ENCODE data around the gene RGS7BP.
A peak's percentile ranks its signal among the peaks of the same experiment; 100 is the strongest.
"Not testable (repeated sequence)": the region's sequence is repeated elsewhere in the genome, so short reads cannot be mapped to it uniquely, and the experiment has no call there.

RGS7BP gene

GRCh38 chr5:64505769-64506566, at the start of gene RGS7BP:
RGS7BP (plus strand) TSS chr5:64506015; CDS start chr5:64506625, 610 bp downstream.
- peak; percentile 13 to 27 for DNase-seq

DNA sequence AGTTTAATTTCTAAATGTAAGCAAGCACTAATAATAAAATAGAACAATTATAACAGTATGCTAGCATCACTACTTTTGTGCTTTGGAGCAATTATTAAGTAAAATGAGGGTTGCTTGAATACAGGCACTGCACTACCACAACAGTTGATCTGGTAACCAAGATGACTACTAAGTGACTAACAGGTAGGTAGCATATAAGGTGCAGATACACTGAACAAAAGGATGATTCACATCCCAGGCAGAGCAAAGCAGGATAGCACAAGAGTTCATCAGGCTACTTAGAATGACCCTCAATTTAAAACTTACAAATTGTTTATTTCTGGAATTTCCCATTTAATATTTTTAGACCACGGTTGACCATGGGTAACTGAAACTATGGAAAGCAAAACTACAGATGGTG, 48.0 kb upstream of the RGS7BP start:
- DNase-seq = no peak

GRCh38 chr5:64458948-64459347, 46.9 kb upstream of the RGS7BP start:
- DNase-seq = no peak

GRCh38 chr5:64462391-64462790, 43.4 kb upstream of the RGS7BP start:
- no peak for DNase-seq

GRCh38 chr5:64486163-64486562, 19.7 kb upstream of the RGS7BP start:
- DNase-seq = no peak

DNA sequence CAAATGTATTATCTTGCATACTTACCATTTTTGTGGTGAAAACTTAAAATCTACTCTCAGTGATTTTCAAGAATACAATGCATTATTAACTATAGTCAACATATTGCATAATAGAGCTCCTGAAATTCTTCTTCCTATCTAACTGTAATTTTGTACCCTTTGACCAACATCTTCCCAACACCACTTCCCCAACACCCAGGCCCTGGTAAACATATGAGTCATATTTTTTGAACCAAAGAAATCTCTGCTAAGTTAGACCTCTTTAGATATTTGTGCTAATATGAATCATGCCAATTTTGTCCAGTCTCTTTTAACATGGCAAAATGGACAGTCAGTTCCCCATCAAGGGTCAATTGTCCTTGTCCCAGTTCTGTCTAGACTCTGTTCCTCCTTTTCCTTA, 18.5 kb upstream of the RGS7BP start:
- no peak for DNase-seq

DNA sequence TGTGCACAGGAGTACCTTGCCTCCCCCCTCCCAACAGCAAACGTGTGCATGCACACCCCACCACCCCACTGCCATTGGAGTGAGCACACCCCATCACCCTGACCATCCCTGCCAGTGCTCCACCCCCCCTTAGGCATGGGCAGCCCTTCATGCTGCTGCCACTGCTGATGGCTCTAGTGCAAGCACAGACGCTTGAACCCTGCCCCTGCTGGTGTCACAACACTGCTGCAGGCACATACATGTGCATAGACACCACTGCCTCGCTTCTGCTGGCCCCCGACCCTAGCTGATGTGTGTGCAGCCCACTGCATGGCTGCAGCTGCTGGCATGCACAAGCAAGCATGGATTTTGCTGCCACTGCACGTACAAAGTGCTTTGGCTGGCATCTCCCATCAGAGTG, 16.0 kb upstream of the RGS7BP start:
- DNase-seq = no peak

- no peak for DNase-seq
These were observed 8.4 kb upstream of the RGS7BP start for GRCh38 chr5:64497386-64497785.

GRCh38 chr5:64502196-64502595, 3.6 kb upstream of the RGS7BP start:
- no peak for DNase-seq

DNA sequence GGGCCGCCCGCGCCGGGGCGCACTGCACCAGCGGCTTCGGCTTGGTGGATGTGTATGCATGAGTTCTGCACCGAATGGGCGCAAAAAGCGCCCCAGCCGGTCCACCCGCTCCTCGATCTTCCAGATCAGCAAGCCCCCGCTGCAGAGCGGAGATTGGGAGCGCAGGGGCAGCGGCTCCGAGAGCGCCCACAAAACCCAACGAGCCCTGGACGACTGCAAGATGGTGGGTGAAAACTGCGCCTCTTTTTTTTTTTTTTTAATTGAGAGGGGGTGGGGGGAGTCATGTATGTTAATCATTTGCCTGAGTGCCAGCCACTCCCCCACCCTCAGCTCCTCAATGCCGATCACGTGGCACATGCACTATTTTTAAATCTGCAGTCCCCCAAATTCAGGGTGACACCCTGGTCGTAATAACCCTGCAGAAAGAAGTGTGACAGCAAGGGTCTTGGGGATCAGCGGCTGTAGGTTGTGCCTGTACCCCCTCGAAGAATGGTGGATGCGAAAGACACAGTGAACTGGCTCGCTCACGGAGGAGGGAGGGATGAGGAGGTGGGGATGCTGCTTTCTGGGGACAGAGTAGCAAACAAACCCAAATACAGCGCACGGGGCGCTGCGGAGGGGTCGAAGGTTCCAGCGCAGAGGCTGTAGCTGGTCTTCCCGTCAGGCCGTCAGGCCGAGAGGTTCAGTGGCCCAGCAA, 900 bp downstream of the RGS7BP start:
- DNase-seq = no peak

- DNase-seq = no peak
These were observed 1.4 kb downstream of the RGS7BP start for GRCh38 chr5:64507264-64507605.

- no peak for DNase-seq
These were observed 4.0 kb downstream of the RGS7BP start for GRCh38 chr5:64509828-64510227.

DNA sequence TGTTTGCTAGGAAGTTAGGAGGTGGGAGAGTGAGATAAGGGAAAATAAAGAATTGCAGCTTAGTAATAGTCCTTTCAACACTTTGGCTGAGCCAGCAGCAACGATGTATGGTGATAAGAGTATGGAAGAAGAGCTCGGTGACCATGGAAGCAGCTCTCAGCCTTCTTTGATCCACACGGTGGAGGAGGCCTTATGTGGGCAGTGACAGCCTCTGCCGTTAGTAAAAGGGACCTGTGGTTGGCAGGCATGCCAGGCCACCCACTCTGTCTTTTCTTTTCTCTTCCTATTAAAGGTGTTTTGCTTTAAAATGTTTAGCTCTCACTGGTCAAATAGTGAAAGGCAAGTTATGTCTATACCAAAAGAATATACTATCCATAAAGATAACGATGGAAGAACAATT, 7.7 kb downstream of the RGS7BP start:
- DNase-seq = no peak

DNA sequence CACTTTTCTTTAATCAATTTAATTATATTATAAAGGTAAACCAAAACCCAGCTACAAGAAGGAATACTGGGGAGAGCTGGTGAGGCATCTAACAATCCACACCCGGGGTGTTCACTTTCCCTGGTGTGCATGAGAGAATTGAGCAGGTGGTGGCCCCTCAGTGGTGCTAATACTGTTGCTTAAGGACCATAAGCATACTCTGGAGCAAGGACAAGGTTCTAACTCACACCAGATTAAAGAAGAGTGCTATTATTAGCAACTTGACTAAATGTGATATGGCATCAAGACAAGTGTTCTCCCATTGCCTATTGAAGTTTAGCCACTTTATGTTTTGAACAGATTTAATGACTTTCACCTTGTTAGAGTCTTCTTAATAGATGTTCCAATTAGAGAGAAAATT, 8.8 kb downstream of the RGS7BP start:
- no peak for DNase-seq

DNA sequence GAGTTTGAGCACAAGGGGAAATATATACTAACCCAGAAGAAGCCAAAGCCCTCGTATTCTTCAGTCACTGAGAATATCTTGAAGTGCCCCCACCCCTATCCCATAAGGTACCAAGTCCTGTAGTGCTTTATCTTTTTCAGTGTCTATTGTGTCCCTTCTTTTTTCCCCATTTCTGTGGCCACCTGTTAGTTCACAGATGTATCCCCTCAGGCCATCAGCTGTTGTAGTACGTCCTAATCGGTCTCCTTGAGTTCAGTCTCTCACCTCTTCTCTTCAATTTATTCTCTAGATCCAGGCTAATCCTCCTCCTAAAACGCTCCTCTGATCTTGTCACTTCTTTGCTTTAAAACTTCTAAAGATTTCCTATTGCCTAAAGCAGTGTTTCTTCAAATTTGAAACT, 10.4 kb downstream of the RGS7BP start:
- no peak for DNase-seq

GRCh38 chr5:64518793-64519192, 13.0 kb downstream of the RGS7BP start:
- DNase-seq = no peak

GRCh38 chr5:64519263-64519662, 13.4 kb downstream of the RGS7BP start:
- no peak for DNase-seq

DNA sequence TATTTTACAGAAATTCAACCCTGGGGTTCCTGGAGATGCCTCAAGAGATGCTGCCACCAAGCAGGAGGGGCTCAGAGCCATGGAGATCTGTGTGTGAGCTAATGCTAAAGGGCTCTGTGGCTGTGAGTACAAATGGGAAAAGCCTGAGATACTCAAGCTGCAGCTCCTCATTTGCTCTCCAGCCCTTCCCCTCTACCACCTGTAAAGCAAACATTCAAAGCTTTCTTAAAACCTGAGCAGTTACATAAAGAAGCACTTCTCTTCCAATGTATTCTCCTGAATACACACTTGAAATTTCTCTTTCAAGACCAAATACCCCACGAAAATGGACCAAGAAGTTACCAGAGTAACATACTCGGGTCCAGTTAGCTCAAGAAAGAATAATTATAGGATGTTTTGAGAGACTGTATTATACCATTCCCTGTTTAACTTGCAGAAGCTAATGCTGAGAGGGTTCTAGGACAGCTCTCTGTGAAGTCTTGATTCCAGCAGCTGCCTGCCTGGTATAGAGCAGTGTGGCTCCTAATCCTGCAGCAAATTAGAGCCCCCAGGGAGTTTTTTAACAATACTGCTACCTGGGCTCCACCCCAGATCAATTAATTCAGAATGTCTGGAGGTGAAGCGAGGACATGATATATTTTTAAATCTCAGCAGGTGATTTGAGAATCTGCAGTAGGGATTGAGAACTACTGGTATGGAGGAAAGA, 21.1 kb downstream of the RGS7BP start:
- no peak for DNase-seq

DNA sequence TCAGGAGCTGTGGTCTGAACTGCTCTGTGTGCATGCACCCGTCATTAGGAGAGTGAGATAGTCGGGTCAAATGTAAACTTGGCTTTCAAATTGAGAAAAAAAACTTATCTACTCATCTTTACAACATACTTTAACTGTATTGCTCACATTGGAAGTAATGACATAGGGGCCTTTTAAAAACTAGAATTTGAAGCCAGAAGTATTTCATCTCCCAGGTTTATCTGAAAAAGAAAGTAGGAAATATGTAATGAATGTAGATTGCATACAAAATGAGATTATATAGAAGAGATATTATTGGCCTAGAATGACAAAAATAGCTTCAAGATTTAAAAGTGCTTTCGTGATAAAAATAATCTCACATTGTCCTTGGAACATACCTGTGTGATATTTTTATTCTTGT, 24.3 kb downstream of the RGS7BP start:
- DNase-seq = no peak

- DNase-seq = no peak
These were observed 26.4 kb downstream of the RGS7BP start for GRCh38 chr5:64532212-64532611.

GRCh38 chr5:64532657-64533056, 26.8 kb downstream of the RGS7BP start:
- DNase-seq = no peak

DNA sequence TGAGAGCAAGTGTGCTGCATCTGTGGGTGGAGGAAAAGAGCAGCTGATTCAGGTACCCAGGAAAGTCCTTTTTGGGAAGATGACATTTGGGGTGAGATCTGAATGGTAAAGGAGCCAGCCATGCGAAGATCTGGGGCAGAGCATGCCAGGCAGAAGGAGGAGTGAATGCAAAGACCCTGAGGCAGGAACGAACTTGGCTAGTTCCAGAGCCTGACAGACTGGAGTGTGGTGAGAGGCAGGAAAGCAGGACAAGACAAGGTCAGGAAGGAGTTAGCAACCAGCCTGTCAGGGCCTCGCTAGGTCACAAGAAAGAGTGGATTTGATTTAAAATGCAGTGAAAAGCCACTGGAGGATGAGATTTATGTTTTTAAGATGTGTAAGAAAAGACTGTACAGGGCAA, 28.2 kb downstream of the RGS7BP start:
- DNase-seq = no peak

- no peak for DNase-seq
These were observed 52.1 kb downstream of the RGS7BP start for GRCh38 chr5:64557911-64558310.

- not testable (repeated sequence) for DNase-seq
These were observed 52.8 kb downstream of the RGS7BP start for GRCh38 chr5:64558641-64559040.
